Activated naive CD4-positive, alpha-beta T cell treated with anti-CD3 and anti-CD28 coated beads for 36 hours (primary cell): ENCODE measurements around the gene SLX4. TPM values are rescaled to one million over a fixed set of nuclear protein-coding genes. Genes with fewer than 3 reads are reported as not detected.

ENCODE experiments used
- total RNA-seq, 2 experiments: library from RNA; stranded (reverse); gene quantifications; one replicate each; pipeline ENCODE4 v1.2.3, GENCODE V29; 2021

Gene SLX4
- total RNA-seq, 2 experiments from 2014 or later = 14.0 to 14.1 TPM

Other genes starting within 250 kb of the SLX4 start
- gene ZSCAN32, start 210.6 kb downstream of the SLX4 start, total RNA-seq = 1 to 10 TPM; 6.5 to 7.9 TPM
- 1 to 10 TPM; 5.8 to 6.3 TPM for gene ZNF174, start 210.4 kb downstream of the SLX4 start, total RNA-seq
- gene ZNF597, start 168.1 kb downstream of the SLX4 start, total RNA-seq = 1 to 10 TPM; 1.1 TPM
- 10 to 100 TPM; 20.0 to 27.1 TPM for gene NAA60, start 167.9 kb downstream of the SLX4 start, total RNA-seq
- gene C16orf90, start 116.1 kb downstream of the SLX4 start, total RNA-seq = not detected
- 10 to 100 TPM; 12.1 to 13.9 TPM for gene CLUAP1, start 110.6 kb downstream of the SLX4 start, total RNA-seq
- gene NLRC3, start 34.2 kb downstream of the SLX4 start, total RNA-seq = 10 to 100 TPM; 14.4 TPM
- gene DNASE1, start 43.1 kb upstream of the SLX4 start, total RNA-seq = 10 to 100 TPM; 13.5 to 13.8 TPM
- 100 to 1,000 TPM; 384 to 396 TPM for gene TRAP1, start 105.9 kb upstream of the SLX4 start, total RNA-seq